Thyroid gland (tissue), 4 donors: ENCODE data around the gene TCF19. TPM values are rescaled to one million over a fixed set of nuclear protein-coding genes. Genes with fewer than 3 reads are reported as not detected.
"Not testable (repeated sequence)": the region's sequence is repeated elsewhere in the genome, so short reads cannot be mapped to it uniquely, and the experiment has no call there.

Experiments
- DNase-seq, 2 donors: peaks; one replicate each; pipeline ENCODE4 v3.0.0-alpha.2; 2019
- H3K27ac ChIP-seq, 3 donors: fragments of 200-600 bp; sonication (generic); 1 replicate in 2 of 3; 2 replicates in 1 of 3; pipeline ENCODE4 v1.5.1; 2016 to 2019; ENCODE audit warnings: mild to moderate bottlenecking in 1 of 3, moderate library complexity in 1 of 3
- H3K27me3 ChIP-seq: fragments of 200-600 bp; sonication (generic); one replicate; pipeline ENCODE4 v1.5.1; 2019
- H3K36me3 ChIP-seq, 2 donors: fragments of 200-600 bp; sonication (generic); one replicate each; pipeline ENCODE4 v1.5.1; 2016 to 2019
- H3K4me1 ChIP-seq, 2 donors: fragments of 200-600 bp; sonication (generic); one replicate each; pipeline ENCODE4 v1.5.1; 2017 to 2019
- H3K4me3 ChIP-seq, 3 donors: fragments of 200-600 bp; sonication (generic); replicated peaks in 1 of 3; 1 replicate in 2 of 3; 2 replicates in 1 of 3; pipeline ENCODE4 v1.5.1; 2016; ENCODE audit warnings: mild to moderate bottlenecking in 1 of 3
- H3K9me3 ChIP-seq: fragments of 200-600 bp; sonication (generic); one replicate; pipeline ENCODE4 v1.5.1; 2017
- CTCF ChIP-seq, 6 experiments: fragments of 200-600 bp in 3 of 6; fragments of 450-650 bp in 3 of 6; sonication (generic) in 3 of 6; IDR thresholded peaks; one replicate each; pipeline ENCODE4 v1.5.1; 2016 to 2019; ENCODE audit warnings: antibody characterized with exemption in 6 of 6, mild to moderate bottlenecking in 2 of 6, inconsistent platforms in 1 of 6, moderate library complexity in 1 of 6
- POLR2A ChIP-seq, 2 donors: fragments of 450-650 bp; IDR thresholded peaks; one replicate each; pipeline ENCODE4 v1.6.1; 2017; ENCODE audit warnings: antibody characterized with exemption in 2 of 2, mild to moderate bottlenecking in 2 of 2, moderate library complexity in 1 of 2
- WGBS, 2 donors: methylation state at CpG; one replicate each; pipeline ENCODE4 v1.1.5; 2017; 5-methylcytosine and 5-hydroxymethylcytosine counted together
- intact Hi-C: fragments of 100-400 bp; cut with DNase I; formaldehyde crosslinking; loops from one replicate; pipeline ENCODE4 v1.15.1; 2023
- total RNA-seq, 4 donors: library from RNA; depleted of rRNA; stranded (reverse); fragments of >200 nt; gene quantifications; one replicate each; pipeline ENCODE4 v1.2.3, GENCODE V29; 2016

The TCF19 gene
- total RNA-seq, 4 donors from 2014 or later: 1.2 to 4.9 (median 3.2) TPM

DNA sequence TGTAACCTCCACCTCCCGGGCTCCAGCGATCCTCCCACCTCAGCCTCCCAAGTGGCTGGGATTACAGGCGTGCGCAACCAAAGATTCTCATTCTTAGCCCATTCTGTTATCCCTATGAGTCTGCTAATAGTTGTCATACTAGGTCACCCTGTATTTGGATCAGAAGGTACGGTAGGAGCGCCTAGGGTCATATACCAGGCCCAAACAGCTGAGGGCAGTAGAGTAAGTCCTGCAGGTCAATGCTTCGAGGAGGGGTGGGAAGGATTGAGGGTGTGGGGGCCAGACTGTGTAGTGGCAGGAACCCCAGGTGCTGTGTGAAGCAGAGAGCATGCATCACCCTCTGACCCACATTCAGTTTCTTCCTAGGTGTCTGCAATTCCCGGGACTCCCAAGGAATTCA, 34.8 kb downstream of the TCF19 start:
- Histone ChIP-seq H3K4me3 (no peak overlapping the region), H3K27me3 (no peaks in the 10 kb centered on the region), H3K27ac (no peak overlapping the region), H3K9me3 (no peaks in the 10 kb centered on the region), H3K4me1 (peaks cover 0 to 11% of the 10 kb centered on the region in 2 donors), H3K36me3 (no peaks in the 10 kb centered on the region)
- DNase-seq: no peak
- no peak for TF ChIP-seq CTCF (IDR thresholded peaks at IDR 0.05)
- no peak for TF ChIP-seq POLR2A (IDR thresholded peaks at IDR 0.05)
- WGBS, 2 donors: 70 to 80% methylated on average over 8 of the region's 8 CpGs
- intact Hi-C loops: loop anchor here (5.0 kb wide), 1 partner anchor 56 kb away; the partner anchor contains the start of gene PSORS1C2

GRCh38 chr6:31194061-31194834, 35.9 kb downstream of the TCF19 start:
- TF ChIP-seq POLR2A (IDR thresholded peaks at IDR 0.05): no peak
- no peak for TF ChIP-seq CTCF (IDR thresholded peaks at IDR 0.05)
- H3K27ac ChIP-seq: no peak overlapping the region
- no peaks in the 10 kb centered on the region for H3K27me3 ChIP-seq
- no peak for DNase-seq
- no peaks in the 10 kb centered on the region for H3K9me3 ChIP-seq
- H3K36me3 ChIP-seq: no peaks in the 10 kb centered on the region
- 75 to 85% methylated on average over 6 of the region's 6 CpGs for WGBS, 2 donors
- peaks cover 0 to 17% of the 10 kb centered on the region in 2 donors for H3K4me1 ChIP-seq
- intact Hi-C loops: loop anchor here (5.0 kb wide), 1 partner anchor 57 kb away; the partner anchor contains the start of gene PSORS1C2
- H3K4me3 ChIP-seq: no peak overlapping the region

DNA sequence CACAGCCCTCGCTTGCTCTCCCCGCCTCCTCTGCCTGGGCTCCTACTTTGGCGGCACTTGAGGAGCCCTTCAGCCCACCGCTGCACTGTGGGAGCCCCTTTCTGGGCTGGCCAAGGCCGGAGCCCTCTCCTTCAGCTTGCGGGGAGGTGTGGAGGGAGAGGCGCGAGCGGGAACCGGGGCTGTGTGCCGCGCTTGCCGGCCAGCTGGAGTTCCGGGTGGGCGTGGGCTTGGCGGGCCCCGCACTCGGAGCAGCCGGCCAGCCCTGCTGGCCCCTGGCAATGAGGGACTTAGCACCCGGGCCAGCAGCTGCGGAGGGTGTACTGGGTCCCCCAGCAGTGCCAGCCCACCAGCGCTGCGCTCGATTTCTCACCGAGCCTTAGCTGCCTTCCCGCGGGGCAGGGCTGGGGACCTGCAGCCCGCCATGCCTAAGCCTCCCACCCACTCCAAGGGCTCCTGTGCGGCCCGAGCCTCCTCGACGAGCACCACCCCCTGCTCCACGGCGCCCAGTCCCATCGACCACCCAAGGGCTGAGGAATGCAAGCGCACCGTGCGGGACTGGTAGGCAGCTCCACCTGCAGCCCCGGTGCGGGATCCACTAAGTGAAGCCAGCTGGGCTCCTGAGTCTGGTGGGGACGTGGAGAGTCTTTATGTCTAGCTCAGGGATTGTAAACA, 37.1 kb downstream of the TCF19 start:
- intact Hi-C loops: loop anchor here (5.0 kb wide), 1 partner anchor 172 kb away; no protein-coding TSS in a partner anchor

GRCh38 chr6:31196251-31197022, 38.0 kb downstream of the TCF19 start:
- not testable (repeated sequence) for H3K27me3 ChIP-seq, H3K36me3 ChIP-seq, H3K9me3 ChIP-seq, DNase-seq
- WGBS, 2 donors: 66 to 83% methylated on average over 23 to 25 of the region's 25 CpGs
- intact Hi-C loops: loop anchor here (5.0 kb wide), 1 partner anchor 171 kb away; no protein-coding TSS in a partner anchor
- Histone ChIP-seq H3K4me1 (peaks cover 0 to 17% of the 10 kb centered on the region in 2 donors), H3K4me3 (peak overlapping the region in 1 of 3 donors; percentile 62), H3K27ac (peak overlapping the region in 1 of 3 donors; percentile 95)

More for the DNA sequence above, 37.1 kb downstream of the TCF19 start:
- H3K4me3 ChIP-seq, H3K9me3 ChIP-seq, H3K27me3 ChIP-seq, H3K36me3 ChIP-seq, DNase-seq, H3K27ac ChIP-seq: not testable (repeated sequence)
- peaks cover 0 to 17% of the 10 kb centered on the region in 2 donors for H3K4me1 ChIP-seq
- WGBS, 2 donors: 95 to 97% methylated on average over 9 to 21 of the region's 41 CpGs

- intact Hi-C loops: loop anchor here (5.0 kb wide), 1 partner anchor 170 kb away; no protein-coding TSS in a partner anchor
- peak overlapping the region; percentile 90 to 97 (median 95) for H3K27ac ChIP-seq
Observed at GRCh38 chr6:31197559-31198305, 39.3 kb downstream of the TCF19 start.

GRCh38 chr6:31199105-31199452, 40.7 kb downstream of the TCF19 start:
- intact Hi-C loops: loop anchor here (5.0 kb wide), 1 partner anchor 168 kb away; no protein-coding TSS in a partner anchor
- 89 to 95% methylated on average over 4 of the region's 4 CpGs for WGBS, 2 donors
- H3K4me3 ChIP-seq, H3K36me3 ChIP-seq, H3K27me3 ChIP-seq, H3K9me3 ChIP-seq, H3K27ac ChIP-seq, DNase-seq: not testable (repeated sequence)
- peaks cover 0 to 33% of the 10 kb centered on the region in 2 donors for H3K4me1 ChIP-seq

More at GRCh38 chr6:31197559-31198305, 39.3 kb downstream of the TCF19 start:
- Histone ChIP-seq H3K36me3 (no peaks in the 10 kb centered on the region), H3K4me3 (peak overlapping the region; percentile 62 to 96 (median 65)), H3K4me1 (peaks cover 0 to 23% of the 10 kb centered on the region in 2 donors), H3K9me3 (no peaks in the 10 kb centered on the region), H3K27me3 (no peaks in the 10 kb centered on the region)
- WGBS, 2 donors: 0 to 1% methylated on average over 27 to 32 of the region's 45 CpGs
- TF ChIP-seq POLR2A (IDR thresholded peaks at IDR 0.05): peak; percentile 49 to 87
- no peak for TF ChIP-seq CTCF (IDR thresholded peaks at IDR 0.05)
- peak; percentile 92 to 93 for DNase-seq
